DMS 273 (cell line): ENCODE data around the gene CBX4.
A peak's percentile ranks its signal among the peaks of the same experiment; 100 is the strongest.

Experiments
- DNase-seq: peaks from one replicate; lab custom pipeline; 2025; ENCODE audit not compliant: unreplicated experiment; lab: John Stamatoyannopoulos, UW

The CBX4 gene

DNA sequence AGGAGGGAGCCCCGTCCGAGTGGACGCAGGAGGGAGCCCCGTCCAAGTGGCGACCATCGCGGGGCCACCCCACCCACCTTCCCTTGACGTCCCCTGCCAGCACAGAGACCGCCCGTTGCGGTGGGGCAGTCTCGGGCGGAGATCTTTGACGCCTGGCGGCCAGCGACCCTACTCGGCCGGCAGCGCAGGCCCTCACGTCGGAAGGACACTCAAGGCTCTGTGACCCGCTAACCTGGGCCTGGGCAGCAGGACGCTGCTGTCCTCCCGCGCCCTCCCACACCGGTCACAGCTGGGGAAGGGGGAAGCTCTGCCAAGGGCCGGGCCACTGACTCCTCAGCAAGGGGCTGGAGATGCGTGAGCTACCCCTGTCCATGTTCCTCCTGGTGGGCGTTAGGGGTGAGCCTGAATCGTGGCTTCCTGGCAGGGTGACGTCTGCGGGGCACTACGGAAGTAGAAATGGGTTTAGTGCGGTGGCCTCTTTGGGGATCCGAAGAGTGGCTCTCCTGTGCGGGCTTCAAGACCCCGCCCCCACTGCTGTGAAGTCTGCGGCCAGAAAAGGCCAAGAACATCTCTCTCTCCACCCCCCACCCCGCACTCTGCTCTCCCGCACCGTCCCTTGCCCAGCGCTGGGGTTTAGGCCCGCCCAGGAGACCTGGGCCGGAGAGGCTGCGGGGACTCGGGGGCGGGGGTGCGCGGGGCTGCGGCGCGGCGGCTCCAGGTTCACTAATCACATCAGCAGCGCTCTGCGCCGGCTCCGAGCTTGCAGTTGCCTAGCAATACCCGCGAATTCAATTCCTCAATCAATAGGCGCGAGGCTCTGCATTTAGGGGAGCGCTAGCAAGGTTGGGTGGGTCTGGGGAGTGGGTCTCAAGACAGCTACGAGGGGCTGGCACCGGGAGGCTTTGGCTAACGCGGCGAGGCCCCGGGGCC, 48.2 kb downstream of the CBX4 start:
- peak; percentile 43 for DNase-seq

GRCh38 chr17:79789943-79790804, 49.1 kb downstream of the CBX4 start:
- peak; percentile 78 for DNase-seq

DNA sequence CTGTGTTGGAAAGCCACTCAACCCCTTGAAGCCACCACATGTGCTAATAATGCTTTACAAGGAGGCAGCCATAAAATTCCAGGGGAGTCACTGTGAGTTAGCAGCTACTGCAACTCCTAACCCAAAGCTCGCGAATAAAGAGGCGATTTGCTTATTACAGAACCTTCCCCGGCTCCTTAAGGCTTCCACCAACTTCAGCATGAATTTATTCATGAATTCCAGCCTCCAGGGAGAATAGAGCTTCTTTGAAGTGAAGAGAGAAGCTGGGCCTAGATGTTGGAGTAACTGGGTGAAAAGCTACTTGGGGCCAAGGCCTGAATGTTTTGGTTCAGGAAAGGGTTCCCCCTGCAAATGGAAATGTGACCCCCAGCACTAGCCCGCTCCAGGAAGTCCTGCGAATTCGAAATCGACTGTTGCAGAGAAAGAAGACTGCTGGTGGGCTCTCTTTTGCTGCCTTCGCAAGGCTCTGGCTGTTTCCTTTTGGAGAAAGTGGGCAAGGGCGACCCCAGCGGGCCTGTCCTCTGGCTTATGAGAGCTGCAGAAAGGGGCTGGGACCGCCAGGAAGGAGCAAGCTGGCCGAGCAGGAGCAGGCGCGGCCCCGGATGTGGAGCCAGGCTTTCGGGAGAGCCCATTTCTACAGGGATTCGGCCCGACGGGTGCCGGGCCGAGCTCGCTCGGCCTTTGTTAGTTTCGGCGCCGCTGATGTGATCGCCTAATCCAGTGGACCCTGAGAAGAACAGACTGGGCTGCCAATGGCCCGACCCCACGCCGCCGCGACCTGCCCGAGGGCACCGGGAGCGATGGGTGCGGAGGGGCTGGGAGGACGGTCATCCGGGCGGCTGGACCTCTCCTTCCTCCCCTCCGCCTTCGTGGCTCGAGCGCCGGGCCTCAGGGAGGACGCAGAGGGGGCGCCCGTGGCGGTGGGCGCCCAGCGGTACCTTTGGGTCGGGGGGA, 50.0 kb downstream of the CBX4 start:
- no peak for DNase-seq

DNA sequence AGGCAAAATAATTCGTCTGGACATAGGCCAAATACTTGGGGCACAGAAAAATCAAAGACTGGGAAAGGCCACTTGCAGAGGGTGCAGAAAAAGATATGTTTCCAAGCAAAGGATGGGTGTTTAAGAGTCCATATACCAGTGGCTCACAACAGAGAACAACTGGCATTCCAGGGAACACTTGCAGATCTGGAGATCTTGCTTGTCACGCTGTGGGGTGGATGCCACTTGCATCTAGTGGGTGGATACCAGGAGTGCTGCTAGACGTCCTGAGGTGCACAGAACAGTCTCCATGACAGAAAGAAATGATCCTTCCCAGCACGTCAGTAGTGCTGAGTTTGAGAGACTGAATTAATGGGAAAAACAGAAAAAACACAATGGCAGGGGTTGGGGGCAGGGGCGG, 50.8 kb downstream of the CBX4 start:
- no peak for DNase-seq

DNA sequence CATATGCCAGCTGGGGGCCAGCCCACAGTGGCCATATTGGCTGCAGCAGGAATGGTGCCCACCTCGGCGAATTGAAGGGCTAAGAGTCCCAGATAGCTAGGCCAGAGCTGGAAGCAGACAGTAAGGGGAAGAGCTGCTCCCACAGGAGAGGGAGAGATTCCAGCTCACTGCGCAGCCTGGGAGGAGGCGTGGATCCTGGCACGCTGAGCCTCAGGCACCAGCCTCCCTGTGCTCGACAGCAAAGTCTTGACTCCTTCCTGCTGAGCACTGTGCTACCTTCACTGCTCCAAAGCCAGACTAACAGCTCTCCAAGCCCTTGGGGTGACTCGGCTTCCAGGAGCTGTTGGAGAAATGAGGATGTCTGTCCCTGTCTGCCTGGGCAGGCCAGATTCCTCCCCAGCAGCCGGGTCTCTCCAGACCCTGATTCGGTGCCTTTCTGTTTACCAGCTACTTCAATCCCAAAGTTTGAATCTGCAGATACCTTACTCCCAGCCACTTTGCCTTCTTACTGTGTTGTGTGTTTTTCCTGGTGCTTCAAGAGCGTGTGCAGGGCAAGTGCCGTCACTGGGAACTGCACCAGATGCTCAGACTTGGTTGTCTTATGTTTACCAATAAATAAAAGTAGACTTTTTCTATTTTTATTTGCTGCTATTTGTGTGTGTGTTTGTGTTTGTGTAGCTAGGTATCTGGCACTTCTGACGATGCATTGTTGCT, 52.2 kb downstream of the CBX4 start:
- no peak for DNase-seq

GRCh38 chr17:79785900-79786810, 53.1 kb downstream of the CBX4 start:
- no peak for DNase-seq

- DNase-seq: no peak
These were observed 54.0 kb downstream of the CBX4 start for GRCh38 chr17:79785017-79785899.

DNA sequence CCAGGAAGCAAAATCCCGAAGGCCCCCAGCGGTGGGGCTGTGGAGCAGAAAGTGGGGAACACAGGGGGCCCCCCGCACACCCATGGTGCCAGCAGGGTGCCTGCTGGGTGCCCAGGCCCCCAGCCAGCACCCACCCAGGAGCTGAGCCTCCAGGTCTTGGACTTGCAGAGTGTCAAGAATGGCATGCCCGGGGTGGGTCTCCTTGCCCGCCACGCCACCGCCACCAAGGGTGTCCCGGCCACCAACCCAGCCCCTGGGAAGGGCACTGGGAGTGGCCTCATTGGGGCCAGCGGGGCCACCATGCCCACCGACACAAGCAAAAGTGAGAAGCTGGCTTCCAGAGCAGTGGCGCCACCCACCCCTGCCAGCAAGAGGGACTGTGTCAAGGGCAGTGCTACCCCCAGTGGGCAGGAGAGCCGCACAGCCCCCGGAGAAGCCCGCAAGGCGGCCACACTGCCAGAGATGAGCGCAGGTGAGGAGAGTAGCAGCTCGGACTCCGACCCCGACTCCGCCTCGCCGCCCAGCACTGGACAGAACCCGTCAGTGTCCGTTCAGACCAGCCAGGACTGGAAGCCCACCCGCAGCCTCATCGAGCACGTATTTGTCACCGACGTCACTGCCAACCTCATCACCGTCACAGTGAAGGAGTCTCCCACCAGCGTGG, 54.8 kb downstream of the CBX4 start:
- DNase-seq: no peak

GRCh38 chr17:79783891-79784290, 55.3 kb downstream of the CBX4 start:
- no peak for DNase-seq
